Lower leg skin (tissue), 4 donors: ENCODE measurements around the gene CLMN. TPM values are rescaled to one million over a fixed set of nuclear protein-coding genes. Genes with fewer than 3 reads are reported as not detected.

Experiments used
- DNase-seq, 2 donors: peaks; one replicate each; pipeline ENCODE4 v3.0.0-alpha.2; 2019; ENCODE audit warnings: low spot score in 2 of 2
- H3K4me3 ChIP-seq: fragments of 200-600 bp; sonication (generic); 2 replicates; pipeline ENCODE4 v1.5.1; 2017; ENCODE audit warnings: mild to moderate bottlenecking, low read depth; ENCODE audit not compliant: poor library complexity, severe bottlenecking
- POLR2A ChIP-seq, 2 donors: fragments of 450-650 bp; IDR thresholded peaks; one replicate each; pipeline ENCODE4 v1.6.1; 2016 to 2017; ENCODE audit warnings: antibody characterized with exemption in 2 of 2, mild to moderate bottlenecking in 1 of 2, moderate library complexity in 1 of 2
- WGBS, 2 donors: methylation state at CpG; one replicate each; pipeline ENCODE4 v1.1.5; 2018; 5-methylcytosine and 5-hydroxymethylcytosine counted together
- intact Hi-C: fragments of 100-400 bp; cut with DNase I; formaldehyde crosslinking; loops from one replicate; pipeline ENCODE4 v1.15.0; 2023; ENCODE audit warnings: low total_unique reads
- total RNA-seq, 4 donors: library from RNA; depleted of rRNA; stranded (reverse); fragments of >200 nt; gene quantifications; one replicate each; pipeline ENCODE4 v1.1.0, GENCODE V29; 2016
- TF ChIP-seq, protein P1 (sequence below), 3 donors: fragments of 450-650 bp; IDR thresholded peaks; one replicate each; pipeline ENCODE4 v1.5.1; 2016; ENCODE audit warnings: antibody characterized with exemption in 3 of 3, mild to moderate bottlenecking in 3 of 3, moderate library complexity in 2 of 3

The CLMN gene
- total RNA-seq, 4 donors from 2014 or later = 5.6 to 7.6 (median 7.2) TPM

DNA sequence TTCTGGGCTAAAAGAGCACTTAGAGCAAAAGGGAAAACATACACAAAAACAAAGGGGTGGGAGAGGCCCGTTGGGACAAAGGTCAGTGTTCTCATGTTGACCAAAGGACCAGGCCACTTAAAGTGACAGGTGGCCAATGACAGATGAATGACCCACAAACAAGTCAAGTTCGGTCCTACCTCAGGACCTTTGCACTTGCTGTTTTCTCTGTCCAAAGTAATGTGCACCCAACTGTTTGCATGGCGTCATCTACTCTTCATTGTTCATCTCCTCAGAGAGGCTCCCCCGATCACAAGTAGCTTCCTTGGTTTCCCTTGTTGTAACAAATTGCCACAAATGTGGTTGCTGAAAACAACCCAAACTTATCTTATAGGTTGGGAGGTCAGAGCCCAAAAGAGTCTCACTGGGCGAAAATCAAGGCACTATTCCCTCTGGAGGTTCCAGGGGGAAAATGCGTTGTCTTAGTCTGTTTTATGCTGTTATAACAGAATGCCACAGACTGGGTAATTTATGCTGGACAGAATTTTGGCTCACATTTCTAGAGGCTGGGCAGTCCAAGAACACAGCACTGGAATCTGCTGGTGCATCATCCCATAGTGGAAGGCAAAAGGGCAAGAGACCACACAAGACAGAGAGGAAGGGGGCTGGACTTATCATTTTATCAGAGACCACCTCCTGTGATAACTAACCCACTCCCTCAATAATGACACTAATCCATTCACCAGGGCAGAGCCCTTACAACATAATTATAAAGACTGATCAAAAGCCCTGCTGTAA, 23.9 kb downstream of the CLMN start:
- intact Hi-C loops = no loop called here
- WGBS, 2 donors = 92 to 93% methylated on average over 6 of the region's 6 CpGs
- TF ChIP-seq, protein P1, sequence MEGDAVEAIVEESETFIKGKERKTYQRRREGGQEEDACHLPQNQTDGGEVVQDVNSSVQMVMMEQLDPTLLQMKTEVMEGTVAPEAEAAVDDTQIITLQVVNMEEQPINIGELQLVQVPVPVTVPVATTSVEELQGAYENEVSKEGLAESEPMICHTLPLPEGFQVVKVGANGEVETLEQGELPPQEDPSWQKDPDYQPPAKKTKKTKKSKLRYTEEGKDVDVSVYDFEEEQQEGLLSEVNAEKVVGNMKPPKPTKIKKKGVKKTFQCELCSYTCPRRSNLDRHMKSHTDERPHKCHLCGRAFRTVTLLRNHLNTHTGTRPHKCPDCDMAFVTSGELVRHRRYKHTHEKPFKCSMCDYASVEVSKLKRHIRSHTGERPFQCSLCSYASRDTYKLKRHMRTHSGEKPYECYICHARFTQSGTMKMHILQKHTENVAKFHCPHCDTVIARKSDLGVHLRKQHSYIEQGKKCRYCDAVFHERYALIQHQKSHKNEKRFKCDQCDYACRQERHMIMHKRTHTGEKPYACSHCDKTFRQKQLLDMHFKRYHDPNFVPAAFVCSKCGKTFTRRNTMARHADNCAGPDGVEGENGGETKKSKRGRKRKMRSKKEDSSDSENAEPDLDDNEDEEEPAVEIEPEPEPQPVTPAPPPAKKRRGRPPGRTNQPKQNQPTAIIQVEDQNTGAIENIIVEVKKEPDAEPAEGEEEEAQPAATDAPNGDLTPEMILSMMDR (IDR thresholded peaks at IDR 0.05) = no peak
- DNase-seq = no peak
- H3K4me3 ChIP-seq = no peak overlapping the region

DNA sequence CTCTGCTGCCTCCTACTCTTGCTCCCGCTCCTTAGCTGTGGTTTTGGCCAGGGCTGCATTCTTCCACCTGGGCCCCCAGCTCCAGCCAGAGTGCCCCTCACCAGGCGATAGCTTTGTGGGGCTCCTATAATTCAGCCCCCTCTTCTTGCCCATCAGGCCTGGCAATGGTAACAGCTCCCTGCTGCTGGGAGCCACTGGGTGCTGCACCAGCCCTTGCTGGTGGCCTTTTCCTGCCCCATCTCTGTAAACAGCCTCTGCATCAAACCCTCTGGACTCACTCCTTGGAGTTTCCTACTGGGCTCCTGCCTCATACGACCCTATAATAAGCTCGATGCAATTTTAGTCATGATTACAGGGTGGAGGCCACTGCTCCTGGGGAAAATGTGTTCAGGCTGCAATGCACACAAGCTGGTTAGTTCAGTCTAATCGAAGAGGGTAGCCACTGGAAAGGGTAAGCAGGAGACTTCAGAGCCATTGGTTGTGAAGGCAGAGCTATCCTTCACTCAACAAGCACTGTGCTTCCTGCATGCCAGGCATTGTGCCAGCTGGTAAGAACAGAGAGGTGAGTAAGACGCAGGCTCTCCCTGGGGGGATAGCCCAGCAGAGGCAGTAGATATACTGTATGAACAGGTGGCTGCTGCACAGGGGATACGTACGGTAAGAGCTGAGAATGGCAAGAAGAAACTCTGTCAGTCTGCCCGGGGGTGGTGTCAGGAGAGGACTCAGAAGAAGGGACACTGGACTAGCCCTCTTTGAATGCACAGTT, 24.7 kb downstream of the CLMN start:
- TF ChIP-seq, protein P1 (IDR thresholded peaks at IDR 0.05) = no peak
- TF ChIP-seq POLR2A (IDR thresholded peaks at IDR 0.05) = no peak
- intact Hi-C loops = no loop called here
- WGBS, 2 donors = 71 to 83% methylated on average over 9 of the region's 9 CpGs
- no peak for DNase-seq
- H3K4me3 ChIP-seq = no peak overlapping the region

DNA sequence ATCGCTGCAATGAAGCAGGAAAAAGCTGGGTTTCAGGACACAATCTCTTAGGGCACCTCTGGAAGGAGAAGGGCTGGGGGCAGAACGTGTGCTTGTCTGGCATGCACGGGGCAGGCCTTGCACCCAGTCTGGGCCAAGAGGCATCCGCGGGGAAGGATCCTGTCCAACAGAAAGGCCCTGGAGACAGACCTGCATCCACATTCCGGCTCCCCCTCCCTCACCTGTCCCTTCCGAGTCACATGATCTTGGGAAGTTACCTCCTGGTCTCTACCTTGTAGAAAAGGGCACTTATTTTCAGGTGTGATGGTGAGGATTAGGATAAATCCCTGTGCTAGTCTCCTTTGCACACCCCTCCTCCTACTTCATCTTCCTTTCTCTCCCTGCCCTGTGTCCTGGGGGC, 25.4 kb downstream of the CLMN start:
- no peak for DNase-seq
- H3K4me3 ChIP-seq = no peak overlapping the region
- TF ChIP-seq POLR2A (IDR thresholded peaks at IDR 0.05) = no peak
- TF ChIP-seq, protein P1 (IDR thresholded peaks at IDR 0.05) = no peak
- 69 to 71% methylated on average over 7 of the region's 7 CpGs for WGBS, 2 donors
- intact Hi-C loops = no loop called here

DNA sequence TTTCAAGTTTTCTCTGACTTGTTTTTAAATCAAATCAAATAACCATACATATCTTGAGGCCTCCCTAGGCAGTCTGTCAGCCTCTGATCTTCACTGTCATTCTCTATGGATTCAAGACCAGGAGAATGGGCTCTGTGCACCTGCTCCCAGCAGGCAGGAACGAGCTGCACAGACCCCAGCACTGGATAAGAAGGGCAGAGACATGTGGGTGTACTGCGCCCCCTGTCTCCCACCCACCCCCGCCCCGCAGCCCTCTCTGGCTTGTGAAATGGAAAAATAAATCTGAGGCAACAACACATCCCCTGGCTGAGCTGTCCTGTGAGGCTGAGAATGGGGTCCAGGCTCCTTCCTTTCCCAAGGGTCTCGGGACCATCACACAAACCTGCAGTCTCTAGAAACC, 26.3 kb downstream of the CLMN start:
- TF ChIP-seq, protein P1 (IDR thresholded peaks at IDR 0.05) = no peak
- TF ChIP-seq POLR2A (IDR thresholded peaks at IDR 0.05) = no peak
- 62 to 85% methylated on average over 5 of the region's 5 CpGs for WGBS, 2 donors
- intact Hi-C loops = no loop called here
- no peak overlapping the region for H3K4me3 ChIP-seq
- no peak for DNase-seq

DNA sequence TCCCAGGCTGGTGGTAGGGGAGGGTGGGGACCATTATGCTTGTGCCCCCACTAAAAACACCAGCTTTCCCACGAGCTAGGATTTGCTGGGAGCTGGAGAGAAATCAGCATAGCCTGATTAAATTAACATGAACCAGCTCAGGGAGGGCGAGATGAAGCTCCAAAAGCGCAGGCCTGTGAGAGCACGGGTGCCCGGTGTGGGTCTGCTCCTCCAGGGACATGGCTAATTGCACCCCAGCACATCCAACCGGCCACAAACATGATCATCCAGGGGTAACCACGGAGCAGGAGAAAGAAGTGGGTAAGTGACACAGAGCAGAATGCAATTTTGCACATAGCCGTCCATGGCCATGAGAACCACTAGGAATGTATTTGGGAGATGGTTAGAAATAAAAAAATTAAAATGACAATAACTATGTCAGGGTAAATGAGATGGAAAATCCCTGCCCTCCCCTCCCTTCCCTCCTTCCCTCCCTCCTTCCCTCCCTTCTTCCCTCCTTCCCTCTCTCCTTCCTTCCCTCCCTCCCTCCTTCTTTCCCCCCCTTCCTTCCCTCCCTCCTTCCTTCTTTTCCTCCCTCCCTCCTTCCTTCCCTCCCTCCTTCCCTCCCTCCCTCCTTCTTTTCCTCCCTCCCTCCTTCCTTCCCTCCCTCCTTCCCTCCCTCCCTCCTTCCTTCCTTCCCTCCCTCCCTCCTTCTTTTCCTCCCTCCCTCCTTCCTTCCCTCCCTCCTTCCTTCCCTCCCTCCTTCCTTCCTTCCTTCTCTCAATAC, 26.9 kb downstream of the CLMN start:
- 83 to 86% methylated on average over 8 of the region's 8 CpGs for WGBS, 2 donors
- intact Hi-C loops = no loop called here
- H3K4me3 ChIP-seq = no peak overlapping the region
- DNase-seq = peak in 1 of 2 donors; percentile 82
- TF ChIP-seq, protein P1 (IDR thresholded peaks at IDR 0.05) = no peak
- no peak for TF ChIP-seq POLR2A (IDR thresholded peaks at IDR 0.05)
